ENCODE measurements around the gene SPATA31E1.

DNA sequence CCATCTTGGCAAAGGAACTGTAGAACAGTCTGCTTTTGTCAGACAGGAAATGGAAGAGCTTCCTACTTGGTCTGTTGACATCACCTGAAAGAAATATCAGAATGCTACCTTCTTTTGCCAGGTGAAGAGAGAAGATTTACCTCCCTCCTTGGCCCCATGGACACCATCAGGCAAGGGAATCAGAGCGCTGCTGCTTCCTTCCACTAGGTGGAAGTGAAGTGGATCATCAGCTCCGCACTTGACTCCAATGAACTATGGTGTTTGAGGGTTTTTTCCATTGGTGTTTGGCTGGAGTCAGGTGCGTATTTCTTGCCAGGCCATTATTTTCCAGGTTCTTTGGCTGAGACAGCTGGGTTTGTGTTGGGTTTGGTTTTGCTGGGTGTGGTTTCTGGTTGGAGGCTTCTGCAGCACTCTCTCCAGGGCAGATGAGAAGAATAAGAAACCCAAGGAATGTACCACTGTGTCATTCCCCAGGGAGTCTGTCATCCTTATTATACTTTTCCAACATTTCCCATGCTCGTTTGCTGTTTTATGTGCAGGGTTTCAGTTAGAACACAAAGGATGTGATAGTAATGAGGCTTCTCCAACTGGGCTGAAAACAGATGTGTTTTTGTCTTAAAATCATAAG, 12.4 kb downstream of the SPATA31E1 start:
- TF ChIP-seq POLR2A (IDR thresholded peaks at IDR 0.05; ENCODE audit: low read length) (no peak), GATA1 (IDR thresholded peaks at IDR 0.05; ENCODE audit: low read depth, low read length) (no peak)

Measured in erythroblast (primary cell).